Measurements from ENCODE around the gene LCA5.
"Not testable (repeated sequence)": the region's sequence is repeated elsewhere in the genome, so short reads cannot be mapped to it uniquely, and the experiment has no call there.

LCA5 gene

DNA sequence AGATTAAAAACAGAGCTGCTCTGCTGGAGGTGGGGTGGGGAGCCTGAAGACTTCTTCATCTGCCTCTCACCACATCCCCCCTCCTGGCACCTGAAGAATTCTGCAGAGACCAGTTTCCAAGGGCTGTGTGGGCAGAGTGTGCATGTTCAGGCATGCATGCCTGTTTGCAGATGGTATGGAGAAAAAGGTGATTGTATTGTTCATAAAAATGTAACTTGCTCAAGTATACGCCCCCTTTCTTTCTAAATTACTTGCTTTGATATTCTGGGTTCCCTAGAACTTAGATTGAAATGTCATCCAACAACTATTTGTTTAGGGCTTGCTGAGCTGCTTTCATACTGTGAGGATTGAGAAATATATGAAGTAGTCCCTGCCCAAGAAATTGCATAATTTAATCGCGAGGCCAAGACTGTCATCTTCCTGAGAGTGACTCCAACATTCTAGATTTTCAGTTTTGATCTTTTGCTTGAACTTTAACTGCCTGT, 83.6 kb downstream of the LCA5 start:
- no peaks in the 10 kb centered on the region for H3K36me3 ChIP-seq (ENCODE audit: control insufficient read depth, insufficient read depth, low read length)
- no peaks in the 10 kb centered on the region for H3K9me3 ChIP-seq (ENCODE audit: control insufficient read depth, low read length)
- H3K4me1 ChIP-seq (ENCODE audit: control insufficient read depth, insufficient read depth, low read length): no peaks in the 10 kb centered on the region
- H3K4me3 ChIP-seq (ENCODE audit: low read length): no peak overlapping the region
- no peak overlapping the region for H3K9ac ChIP-seq (ENCODE audit: low read length)
- H3K27me3 ChIP-seq (ENCODE audit: control insufficient read depth, insufficient read depth, low read length): no peaks in the 10 kb centered on the region

DNA sequence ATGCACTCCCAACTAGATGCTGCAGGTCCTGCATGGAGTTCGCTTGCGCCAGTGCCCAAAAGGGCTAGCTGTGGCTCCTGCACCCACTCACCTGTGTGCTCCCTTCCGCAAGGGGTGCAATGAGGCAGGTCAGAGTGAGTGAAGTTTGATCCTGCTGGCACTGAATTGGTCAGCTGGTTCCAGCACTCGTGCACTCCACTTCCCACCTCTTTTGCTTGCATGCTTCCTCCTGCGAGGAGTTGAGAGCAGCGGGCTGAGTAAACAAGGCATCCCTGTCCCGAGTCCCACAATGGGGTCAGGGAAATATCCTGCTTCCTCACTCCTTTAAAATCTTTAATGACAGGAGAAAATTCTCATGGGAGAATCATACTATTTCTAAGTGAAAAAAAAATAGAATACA, 86.2 kb downstream of the LCA5 start:
- H3K36me3 ChIP-seq (ENCODE audit: control insufficient read depth, insufficient read depth, low read length): no peaks in the 10 kb centered on the region
- H3K9me3 ChIP-seq (ENCODE audit: control insufficient read depth, low read length): no peaks in the 10 kb centered on the region
- H3K9ac ChIP-seq (ENCODE audit: low read length): no peak overlapping the region
- H3K4me1 ChIP-seq (ENCODE audit: control insufficient read depth, insufficient read depth, low read length): no peaks in the 10 kb centered on the region
- H3K4me3 ChIP-seq (ENCODE audit: low read length): no peak overlapping the region
- H3K27me3 ChIP-seq (ENCODE audit: control insufficient read depth, insufficient read depth, low read length): no peaks in the 10 kb centered on the region

DNA sequence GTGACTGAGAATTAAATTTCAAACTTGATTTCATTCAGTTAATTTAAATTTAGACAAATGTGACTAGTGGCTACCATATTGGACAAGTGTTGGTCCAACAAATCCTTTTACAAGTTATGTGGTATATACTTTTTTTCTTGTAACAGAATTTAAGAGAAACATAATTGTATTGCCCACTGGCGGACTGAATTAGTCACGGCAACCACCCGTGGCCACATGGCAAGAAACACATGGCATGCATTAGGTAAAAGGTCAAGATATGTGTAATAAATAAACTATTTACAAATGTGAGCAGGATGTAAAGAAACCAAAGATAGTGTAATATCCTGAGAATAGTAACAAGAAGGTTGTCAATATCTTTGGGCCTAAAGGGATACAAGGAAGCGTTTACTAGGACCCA, 91.2 kb downstream of the LCA5 start:
- Histone ChIP-seq H3K27me3 (ENCODE audit: control insufficient read depth, insufficient read depth, low read length) (no peaks in the 10 kb centered on the region), H3K9me3 (ENCODE audit: control insufficient read depth, low read length) (no peaks in the 10 kb centered on the region), H3K36me3 (ENCODE audit: control insufficient read depth, insufficient read depth, low read length) (no peaks in the 10 kb centered on the region), H3K4me3 (ENCODE audit: low read length) (no peak overlapping the region), H3K9ac (ENCODE audit: low read length) (no peak overlapping the region), H3K4me1 (ENCODE audit: control insufficient read depth, insufficient read depth, low read length) (no peaks in the 10 kb centered on the region)

DNA sequence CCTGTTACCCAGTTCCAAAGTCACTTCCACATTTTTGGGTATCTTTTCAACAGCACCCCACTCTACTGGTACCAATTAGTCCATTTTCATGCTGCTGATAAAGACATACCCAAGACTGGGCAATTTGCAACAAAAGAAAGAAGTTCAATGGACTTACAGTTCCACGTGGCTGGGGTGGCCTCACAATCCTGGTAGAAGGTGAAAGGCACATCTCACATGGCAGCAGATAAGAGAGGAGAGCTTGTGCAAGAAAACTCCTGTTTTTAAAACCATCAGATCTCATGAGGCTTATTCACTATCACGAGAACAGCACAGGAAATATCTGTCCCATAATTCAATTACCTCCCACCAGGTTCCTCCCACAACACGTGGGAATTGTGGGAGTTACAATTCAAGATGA, 93.4 kb downstream of the LCA5 start:
- H3K9me3 ChIP-seq (ENCODE audit: control insufficient read depth, low read length); H3K9ac ChIP-seq (ENCODE audit: low read length); H3K4me1 ChIP-seq (ENCODE audit: control insufficient read depth, insufficient read depth, low read length); H3K27me3 ChIP-seq (ENCODE audit: control insufficient read depth, insufficient read depth, low read length); H3K4me3 ChIP-seq (ENCODE audit: low read length); H3K36me3 ChIP-seq (ENCODE audit: control insufficient read depth, insufficient read depth, low read length): not testable (repeated sequence)

DNA sequence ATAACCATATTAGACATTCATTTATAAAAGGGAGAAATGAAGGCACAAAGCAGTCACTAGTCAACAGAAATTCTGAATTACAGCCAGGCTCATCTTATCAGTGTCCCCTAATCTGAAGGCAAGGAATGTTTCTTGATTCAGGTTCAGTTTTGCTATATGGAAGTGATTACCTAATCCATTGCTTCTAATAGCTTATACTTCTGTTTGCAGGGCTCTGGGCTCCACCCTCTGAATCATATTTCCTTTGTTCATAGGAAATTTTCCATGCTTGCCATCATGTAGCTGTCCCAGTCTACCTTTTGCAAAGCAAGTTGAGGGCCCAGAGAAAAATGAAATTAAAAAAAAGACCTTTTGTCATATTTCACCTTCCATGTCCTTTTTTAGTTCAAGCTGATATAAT, 96.0 kb downstream of the LCA5 start:
- Histone ChIP-seq H3K4me1 (ENCODE audit: control insufficient read depth, insufficient read depth, low read length) (no peaks in the 10 kb centered on the region), H3K4me3 (ENCODE audit: low read length) (no peak overlapping the region), H3K36me3 (ENCODE audit: control insufficient read depth, insufficient read depth, low read length) (no peaks in the 10 kb centered on the region), H3K9ac (ENCODE audit: low read length) (no peak overlapping the region), H3K27me3 (ENCODE audit: control insufficient read depth, insufficient read depth, low read length) (no peaks in the 10 kb centered on the region), H3K9me3 (ENCODE audit: control insufficient read depth, low read length) (no peaks in the 10 kb centered on the region)

DNA sequence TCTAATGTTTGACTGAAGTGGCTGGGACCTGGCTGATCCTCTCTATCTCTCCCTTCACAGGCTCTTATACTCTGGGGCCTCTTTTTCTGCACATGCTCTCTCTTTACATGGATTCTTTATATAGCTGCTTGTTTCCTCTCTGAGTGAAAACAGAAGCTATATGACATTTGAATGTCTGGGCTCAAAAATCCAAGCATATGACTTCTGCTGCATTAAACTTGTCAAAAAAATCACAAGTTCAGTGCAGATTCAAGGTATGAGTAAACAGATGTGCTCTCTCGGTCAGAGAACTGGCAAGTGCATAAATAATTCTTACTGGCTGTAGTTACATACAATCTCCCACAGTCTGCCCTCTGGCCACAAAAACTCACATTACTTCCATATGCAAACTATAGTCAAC, 96.6 kb downstream of the LCA5 start:
- H3K27me3 ChIP-seq (ENCODE audit: control insufficient read depth, insufficient read depth, low read length): no peaks in the 10 kb centered on the region
- H3K4me3 ChIP-seq (ENCODE audit: low read length): no peak overlapping the region
- no peaks in the 10 kb centered on the region for H3K9me3 ChIP-seq (ENCODE audit: control insufficient read depth, low read length)
- H3K36me3 ChIP-seq (ENCODE audit: control insufficient read depth, insufficient read depth, low read length): no peaks in the 10 kb centered on the region
- H3K9ac ChIP-seq (ENCODE audit: low read length): no peak overlapping the region
- no peaks in the 10 kb centered on the region for H3K4me1 ChIP-seq (ENCODE audit: control insufficient read depth, insufficient read depth, low read length)

DNA sequence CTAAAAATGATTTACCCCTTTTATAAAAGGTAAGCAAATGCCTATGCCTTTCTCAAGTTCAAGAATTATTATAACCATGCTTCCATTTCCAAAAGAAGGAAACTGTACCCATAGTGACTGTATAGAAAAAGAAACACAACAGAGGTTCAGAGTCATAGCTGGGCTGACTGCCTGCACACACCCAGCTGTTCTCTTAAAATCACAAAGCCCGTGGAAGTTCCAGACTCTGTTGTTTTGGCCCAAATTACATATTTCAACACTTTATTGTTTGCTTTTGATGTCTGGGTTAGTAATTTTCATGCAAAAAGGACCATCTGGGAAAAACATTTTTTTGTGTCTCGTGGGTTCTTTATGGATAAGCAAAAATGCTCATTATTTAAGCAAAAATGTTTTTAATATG, 99.2 kb downstream of the LCA5 start:
- Histone ChIP-seq H3K4me1 (ENCODE audit: control insufficient read depth, insufficient read depth, low read length) (no peaks in the 10 kb centered on the region), H3K4me3 (ENCODE audit: low read length) (no peak overlapping the region), H3K36me3 (ENCODE audit: control insufficient read depth, insufficient read depth, low read length) (no peaks in the 10 kb centered on the region), H3K27me3 (ENCODE audit: control insufficient read depth, insufficient read depth, low read length) (no peaks in the 10 kb centered on the region), H3K9ac (ENCODE audit: low read length) (no peak overlapping the region), H3K9me3 (ENCODE audit: control insufficient read depth, low read length) (no peaks in the 10 kb centered on the region)

DNA sequence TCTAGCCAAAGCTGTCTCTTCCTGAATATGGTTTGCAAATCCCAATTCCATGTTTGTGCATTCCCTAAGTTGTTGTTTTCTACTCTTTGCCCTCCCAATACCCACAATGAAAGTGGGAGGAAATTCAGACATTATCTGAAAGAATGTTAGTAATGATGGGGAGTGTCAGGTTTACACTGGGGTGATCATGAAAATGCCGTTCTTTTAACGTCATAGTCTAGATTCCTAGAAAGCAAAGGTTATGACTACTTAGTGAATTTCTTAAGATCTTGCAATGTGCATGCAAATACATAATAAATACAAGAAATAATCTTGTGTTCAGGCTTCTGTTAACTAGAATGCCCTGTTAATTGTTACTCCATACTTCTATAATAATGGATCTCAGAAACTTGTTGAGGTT, 101.0 kb downstream of the LCA5 start:
- H3K4me3 ChIP-seq (ENCODE audit: low read length): no peak overlapping the region
- H3K4me1 ChIP-seq (ENCODE audit: control insufficient read depth, insufficient read depth, low read length): no peaks in the 10 kb centered on the region
- no peak overlapping the region for H3K9ac ChIP-seq (ENCODE audit: low read length)
- H3K9me3 ChIP-seq (ENCODE audit: control insufficient read depth, low read length): no peaks in the 10 kb centered on the region
- no peaks in the 10 kb centered on the region for H3K27me3 ChIP-seq (ENCODE audit: control insufficient read depth, insufficient read depth, low read length)
- no peaks in the 10 kb centered on the region for H3K36me3 ChIP-seq (ENCODE audit: control insufficient read depth, insufficient read depth, low read length)

DNA sequence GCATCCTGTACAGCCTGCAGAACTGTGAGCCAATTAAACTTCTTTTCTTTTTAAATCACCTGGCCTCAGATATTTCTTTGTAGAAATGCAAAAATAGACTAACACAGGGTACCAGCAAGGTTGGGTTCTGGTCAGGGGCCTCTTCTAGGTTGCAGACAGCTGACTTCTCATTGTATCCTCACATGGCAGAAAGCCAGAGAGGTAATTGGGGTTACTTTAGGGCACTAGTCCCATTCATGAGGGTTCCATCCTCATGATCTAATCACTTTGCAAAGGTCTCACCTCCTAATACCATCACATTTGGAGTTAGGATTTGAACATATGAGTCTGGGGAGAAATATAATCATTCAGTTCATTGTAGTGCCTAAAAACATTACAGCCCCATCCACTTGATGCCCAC, 101.5 kb downstream of the LCA5 start:
- Histone ChIP-seq H3K36me3 (ENCODE audit: control insufficient read depth, insufficient read depth, low read length) (no peaks in the 10 kb centered on the region), H3K4me1 (ENCODE audit: control insufficient read depth, insufficient read depth, low read length) (no peaks in the 10 kb centered on the region), H3K9ac (ENCODE audit: low read length) (no peak overlapping the region), H3K9me3 (ENCODE audit: control insufficient read depth, low read length) (no peaks in the 10 kb centered on the region), H3K4me3 (ENCODE audit: low read length) (no peak overlapping the region), H3K27me3 (ENCODE audit: control insufficient read depth, insufficient read depth, low read length) (no peaks in the 10 kb centered on the region)
